H54 (cell line): Measurements from ENCODE around the gene LYZL2.

ENCODE experiments used
- DNase-seq: peaks from one replicate; pipeline ENCODE4 v3.0.0; 2011; ENCODE audit warnings: low spot score, mixed read lengths; ENCODE audit not compliant: insufficient read length
- FAIRE-seq: peaks from 3 replicates; lab custom pipeline; 2011; peaks lifted over from hg19 to GRCh38; lab: Jason Lieb, UNC
- POLR2A ChIP-seq: IDR thresholded peaks from 2 replicates; pipeline ENCODE4 v1.6.1; 2011; ENCODE audit warnings: low read depth, mild to moderate bottlenecking, low read length

The LYZL2 gene

GRCh38 chr10:30591249-30591670, 38.3 kb downstream of the LYZL2 start:
- DNase-seq = no peak
- no peak for TF ChIP-seq POLR2A
- FAIRE-seq = peak; percentile 52

GRCh38 chr10:30589441-30589840, 40.1 kb downstream of the LYZL2 start:
- no peak for TF ChIP-seq POLR2A
- DNase-seq (no peak), FAIRE-seq (no peak)

GRCh38 chr10:30587522-30588031, 42.0 kb downstream of the LYZL2 start:
- no peak for TF ChIP-seq POLR2A
- FAIRE-seq = no peak
- DNase-seq = no peak

- DNase-seq (no peak), FAIRE-seq (no peak)
- no peak for TF ChIP-seq POLR2A
Observed at GRCh38 chr10:30586828-30587227, 42.7 kb downstream of the LYZL2 start.

GRCh38 chr10:30583778-30584415, 45.7 kb downstream of the LYZL2 start:
- FAIRE-seq (peak; percentile 84), DNase-seq (peak; percentile 48)
- no peak for TF ChIP-seq POLR2A

DNA sequence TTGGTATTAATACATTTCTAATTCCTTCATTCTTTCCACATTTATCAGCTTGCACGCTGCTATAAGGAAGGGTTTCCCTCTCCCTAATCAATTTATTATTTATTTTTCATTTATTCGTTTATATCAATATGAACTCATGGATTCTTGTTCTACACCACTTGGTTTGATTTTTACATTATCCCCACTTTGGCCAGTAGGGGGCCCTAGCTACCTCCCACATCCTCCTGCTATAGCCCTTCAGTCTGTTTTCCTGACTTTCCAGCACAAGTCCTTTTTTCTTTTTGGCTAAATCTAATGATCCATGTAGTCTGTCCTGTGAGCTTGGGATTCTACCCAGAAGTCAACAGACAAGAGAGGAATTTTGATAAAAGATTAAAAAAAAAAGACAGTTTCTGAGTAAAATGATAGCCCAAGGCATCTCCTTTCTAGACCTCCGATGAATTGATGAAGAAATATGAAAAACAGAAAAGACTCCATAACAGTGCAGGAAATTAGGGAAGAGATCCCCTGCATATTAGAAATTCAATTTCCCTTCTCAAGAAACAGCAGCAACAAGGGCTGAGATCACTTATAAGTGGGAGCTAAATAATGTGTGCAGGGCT, 47.7 kb downstream of the LYZL2 start:
- DNase-seq (peak; percentile 26), FAIRE-seq (no peak)
- TF ChIP-seq POLR2A = no peak

- FAIRE-seq (no peak), DNase-seq (no peak)
- no peak for TF ChIP-seq POLR2A
Observed at GRCh38 chr10:30580676-30581075, 48.9 kb downstream of the LYZL2 start.

- DNase-seq (no peak), FAIRE-seq (no peak)
- no peak for TF ChIP-seq POLR2A
Observed at GRCh38 chr10:30580241-30580640, 49.3 kb downstream of the LYZL2 start.

DNA sequence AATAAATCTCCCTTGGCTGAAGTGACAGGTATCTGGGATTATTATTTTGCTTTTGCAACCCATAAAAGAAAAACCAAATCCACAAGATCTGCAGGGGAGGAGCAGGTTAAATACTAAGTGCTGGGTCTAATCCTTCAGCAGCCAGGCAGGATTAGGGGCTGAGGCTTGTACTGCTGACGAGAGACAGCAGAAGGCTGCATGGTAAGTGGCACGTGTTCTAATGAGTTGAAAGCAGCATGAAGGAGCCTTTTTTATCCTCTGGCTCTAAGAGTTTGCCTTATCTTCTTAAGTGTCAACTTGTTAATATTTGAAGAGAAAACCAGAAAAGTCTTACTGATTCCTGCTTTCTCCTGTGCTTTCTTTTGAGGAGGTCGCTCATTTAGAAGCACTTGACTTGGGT, 50.0 kb downstream of the LYZL2 start:
- FAIRE-seq (no peak), DNase-seq (no peak)
- no peak for TF ChIP-seq POLR2A

DNA sequence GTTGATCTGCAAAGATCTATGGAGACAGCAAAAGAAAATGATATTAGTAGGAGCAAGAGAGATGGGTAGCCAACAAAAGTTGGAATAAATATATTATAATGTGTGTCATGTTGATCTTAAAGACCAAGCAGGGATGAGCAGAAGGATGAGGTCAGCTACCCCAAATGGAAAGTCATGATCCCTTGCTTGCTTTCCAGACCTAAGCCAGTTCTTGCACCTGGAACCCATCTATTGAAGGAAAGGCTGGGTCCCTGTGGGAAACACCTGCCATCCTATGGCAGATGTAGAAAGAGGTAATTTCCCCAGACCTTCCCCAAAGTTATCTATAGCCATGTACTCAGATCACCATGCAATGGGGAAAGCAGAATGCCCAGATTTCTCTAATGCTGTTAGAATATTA, 52.5 kb downstream of the LYZL2 start:
- TF ChIP-seq POLR2A = no peak
- FAIRE-seq (no peak), DNase-seq (no peak)

GRCh38 chr10:30576641-30577040, 52.9 kb downstream of the LYZL2 start:
- no peak for DNase-seq
- no peak for TF ChIP-seq POLR2A
- FAIRE-seq = no peak

DNA sequence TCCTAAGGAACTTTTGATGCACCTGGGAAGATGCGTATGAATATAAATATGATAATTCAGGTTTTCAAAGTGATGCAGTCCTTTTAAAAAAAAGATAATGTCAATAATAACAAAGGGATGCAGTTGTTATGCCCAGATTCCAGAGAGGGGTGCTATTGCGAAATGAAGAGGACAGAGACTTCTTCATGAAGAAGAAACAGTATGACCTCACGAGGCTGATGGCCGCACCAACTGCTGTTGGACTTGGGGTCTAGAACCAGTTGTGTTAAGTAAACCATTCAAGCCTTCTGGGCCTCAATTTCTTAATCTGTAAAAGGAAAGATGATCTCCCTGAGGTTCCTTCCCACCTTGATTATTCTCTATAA, 55.1 kb downstream of the LYZL2 start:
- TF ChIP-seq POLR2A = no peak
- DNase-seq (no peak), FAIRE-seq (no peak)

GRCh38 chr10:30573721-30574431, 55.7 kb downstream of the LYZL2 start:
- no peak for FAIRE-seq
- DNase-seq = no peak
- TF ChIP-seq POLR2A = no peak

DNA sequence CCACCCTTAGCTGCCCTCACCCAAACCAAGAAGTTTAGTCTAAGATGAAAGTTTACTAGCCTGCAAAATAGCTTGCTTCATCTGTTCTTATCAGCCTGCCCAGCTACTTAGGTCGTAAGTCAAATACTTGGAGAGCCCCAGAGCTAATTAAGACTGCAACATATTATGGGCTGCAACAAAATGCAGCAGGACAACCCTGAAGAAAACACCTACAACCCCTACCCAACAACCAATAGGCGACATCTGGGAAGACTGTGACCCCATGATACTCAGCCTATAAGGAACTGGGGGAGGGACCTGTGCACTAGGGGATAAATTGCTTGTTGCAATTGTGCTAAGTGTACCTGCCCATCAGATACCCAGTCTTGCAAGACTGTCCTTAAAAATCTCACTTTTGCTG, 64.1 kb downstream of the LYZL2 start:
- no peak for TF ChIP-seq POLR2A
- FAIRE-seq = no peak
- DNase-seq = no peak
